Endothelial cell (in vitro differentiated cells): ENCODE data around the gene RBM19. TPM values are rescaled to one million over a fixed set of nuclear protein-coding genes. Genes with fewer than 3 reads are reported as not detected.

Experiments
- DNase-seq: peaks from one replicate; pipeline ENCODE4 v3.0.0; 2021; ENCODE audit warnings: low spot score
- H3K27ac Mint-ChIP-seq: one replicate; pipeline ENCODE4 v1.8.0; 2021; ENCODE audit warnings: mixed read lengths, inconsistent platforms; ENCODE audit not compliant: unreplicated experiment
- H3K27me3 Mint-ChIP-seq: one replicate; pipeline ENCODE4 v1.8.0; 2021; ENCODE audit warnings: mild to moderate bottlenecking, moderate library complexity, mixed read lengths, inconsistent platforms; ENCODE audit not compliant: unreplicated experiment
- H3K36me3 Mint-ChIP-seq: one replicate; pipeline ENCODE4 v1.8.0; 2021; ENCODE audit warnings: mild to moderate bottlenecking, low read depth, mixed read lengths, inconsistent platforms; ENCODE audit not compliant: unreplicated experiment
- H3K4me1 Mint-ChIP-seq: one replicate; pipeline ENCODE4 v1.8.0; 2021; ENCODE audit warnings: mild to moderate bottlenecking, mixed read lengths, inconsistent platforms; ENCODE audit not compliant: unreplicated experiment
- H3K4me3 Mint-ChIP-seq: one replicate; pipeline ENCODE4 v1.8.0; 2021; ENCODE audit warnings: mild to moderate bottlenecking, mixed read lengths, inconsistent platforms; ENCODE audit not compliant: unreplicated experiment
- H3K9me3 Mint-ChIP-seq: one replicate; pipeline ENCODE4 v1.8.0; 2021; ENCODE audit warnings: mixed read lengths, inconsistent platforms; ENCODE audit not compliant: unreplicated experiment
- total RNA-seq: library from RNA; stranded (reverse); fragmentation: NEBNext Ultra II Directional; extraction: Animal tissue kit (Norgen Biotek cat#: 25700); gene quantifications from one replicate; pipeline ENCODE4 v1.2.1, GENCODE V29; 2021; ENCODE audit not compliant: unreplicated experiment
- TF ChIP-seq, protein P1 (sequence below): fragments of 200-600 bp; sonication (generic); IDR thresholded peaks from one replicate; pipeline ENCODE4 v1.5.0; 2021; ENCODE audit warnings: antibody characterized with exemption; ENCODE audit not compliant: unreplicated experiment

RBM19 gene
- total RNA-seq, 1 donor from 2014 or later, result 27.4 TPM

DNA sequence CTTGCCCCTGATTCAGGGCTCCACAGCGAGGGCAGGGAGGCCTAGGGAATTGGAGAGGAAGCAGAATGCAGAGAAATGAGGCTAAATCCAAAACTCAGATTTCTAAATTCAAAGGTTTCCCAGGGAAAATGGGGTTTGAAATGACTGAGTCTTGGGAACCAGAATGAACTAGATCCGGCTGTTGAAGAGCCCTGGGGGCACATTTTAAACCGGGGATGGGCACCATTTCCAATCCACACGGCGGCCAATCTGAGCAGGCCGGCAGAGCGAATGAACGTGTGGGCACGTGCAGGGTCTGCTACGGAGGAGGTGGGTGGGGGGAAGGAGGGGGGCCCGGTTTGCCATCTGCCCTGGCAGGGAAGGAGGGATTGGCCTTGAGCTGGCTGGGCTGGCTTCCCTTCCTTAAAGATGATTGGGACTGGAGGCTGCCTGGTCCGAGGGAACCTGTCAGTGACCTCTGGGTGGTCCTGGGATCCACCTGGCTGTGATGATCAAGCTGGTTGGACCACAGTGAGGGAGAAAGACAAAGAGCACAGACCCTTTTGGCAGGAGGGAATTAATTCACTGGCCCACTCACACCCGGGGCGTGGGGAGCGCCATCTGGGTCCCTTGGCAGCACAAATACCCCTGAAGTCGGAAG lies 161.0 kb downstream of the RBM19 start:
- H3K4me3 Mint-ChIP-seq, result no peak overlapping the region
- TF ChIP-seq, protein P1, sequence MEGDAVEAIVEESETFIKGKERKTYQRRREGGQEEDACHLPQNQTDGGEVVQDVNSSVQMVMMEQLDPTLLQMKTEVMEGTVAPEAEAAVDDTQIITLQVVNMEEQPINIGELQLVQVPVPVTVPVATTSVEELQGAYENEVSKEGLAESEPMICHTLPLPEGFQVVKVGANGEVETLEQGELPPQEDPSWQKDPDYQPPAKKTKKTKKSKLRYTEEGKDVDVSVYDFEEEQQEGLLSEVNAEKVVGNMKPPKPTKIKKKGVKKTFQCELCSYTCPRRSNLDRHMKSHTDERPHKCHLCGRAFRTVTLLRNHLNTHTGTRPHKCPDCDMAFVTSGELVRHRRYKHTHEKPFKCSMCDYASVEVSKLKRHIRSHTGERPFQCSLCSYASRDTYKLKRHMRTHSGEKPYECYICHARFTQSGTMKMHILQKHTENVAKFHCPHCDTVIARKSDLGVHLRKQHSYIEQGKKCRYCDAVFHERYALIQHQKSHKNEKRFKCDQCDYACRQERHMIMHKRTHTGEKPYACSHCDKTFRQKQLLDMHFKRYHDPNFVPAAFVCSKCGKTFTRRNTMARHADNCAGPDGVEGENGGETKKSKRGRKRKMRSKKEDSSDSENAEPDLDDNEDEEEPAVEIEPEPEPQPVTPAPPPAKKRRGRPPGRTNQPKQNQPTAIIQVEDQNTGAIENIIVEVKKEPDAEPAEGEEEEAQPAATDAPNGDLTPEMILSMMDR, result no peak
- no peaks in the 10 kb centered on the region for H3K4me1 Mint-ChIP-seq
- H3K27ac Mint-ChIP-seq, result no peak overlapping the region
- no peaks in the 10 kb centered on the region for H3K9me3 Mint-ChIP-seq
- peaks cover 9% of the 10 kb centered on the region for H3K36me3 Mint-ChIP-seq
- H3K27me3 Mint-ChIP-seq, result peaks cover 11% of the 10 kb centered on the region
- DNase-seq, result no peak

- Mint-ChIP-seq H3K27ac (no peak overlapping the region), H3K36me3 (peaks cover 9% of the 10 kb centered on the region), H3K4me1 (no peaks in the 10 kb centered on the region), H3K9me3 (no peaks in the 10 kb centered on the region), H3K27me3 (peaks cover 11% of the 10 kb centered on the region), H3K4me3 (no peak overlapping the region)
- no peak for DNase-seq
- TF ChIP-seq, protein P1, result no peak
Measured at GRCh38 chr12:113803759-113804140, 162.4 kb downstream of the RBM19 start.

- Mint-ChIP-seq H3K36me3 (peaks cover 9% of the 10 kb centered on the region), H3K4me3 (no peak overlapping the region), H3K27ac (no peak overlapping the region)
Measured at GRCh38 chr12:113802966-113803758, 163.0 kb downstream of the RBM19 start.

DNA sequence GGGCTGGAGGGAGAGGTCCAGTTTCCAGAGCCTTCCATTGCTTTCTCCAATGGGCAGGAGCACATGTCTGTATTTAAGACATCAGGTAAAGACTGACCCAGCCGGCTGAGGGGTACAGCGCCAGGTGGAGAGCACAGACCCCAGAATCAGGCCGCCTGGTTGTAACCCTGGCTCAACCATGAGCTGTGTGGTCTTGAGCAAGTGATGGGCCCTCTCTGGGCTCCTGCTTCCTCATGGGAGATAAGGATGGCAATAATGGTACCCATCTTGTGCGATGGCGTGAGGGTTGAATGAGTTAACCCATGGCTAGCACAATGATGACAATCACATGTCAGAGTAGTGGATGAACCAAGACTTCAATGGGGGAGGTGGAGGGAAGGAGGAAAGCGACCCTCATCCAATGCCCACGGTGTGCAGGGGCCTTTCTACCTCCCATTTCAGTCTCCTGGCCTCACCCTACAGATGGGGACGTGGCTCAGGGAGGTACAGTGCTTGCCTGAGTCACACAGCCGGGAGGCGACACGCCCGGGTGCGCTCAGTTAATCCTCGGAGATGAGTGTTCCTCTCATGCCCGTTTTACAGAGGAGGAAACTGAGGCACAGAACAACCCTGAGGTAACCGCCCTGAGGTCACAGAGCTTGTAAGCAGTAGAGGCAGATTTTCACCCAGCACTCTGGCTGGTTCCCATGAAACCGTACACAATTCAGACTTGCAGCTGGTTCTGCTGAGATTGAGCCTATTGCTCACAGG lies 163.9 kb downstream of the RBM19 start:
- H3K27me3 Mint-ChIP-seq, result peaks cover 11% of the 10 kb centered on the region
- H3K4me1 Mint-ChIP-seq, result no peaks in the 10 kb centered on the region
- no peak for DNase-seq
- no peak overlapping the region for H3K27ac Mint-ChIP-seq
- peaks cover 9% of the 10 kb centered on the region for H3K36me3 Mint-ChIP-seq
- H3K4me3 Mint-ChIP-seq, result no peak overlapping the region
- H3K9me3 Mint-ChIP-seq, result no peaks in the 10 kb centered on the region
- TF ChIP-seq, protein P1, result no peak

More at GRCh38 chr12:113802966-113803758, 163.0 kb downstream of the RBM19 start:
- TF ChIP-seq, protein P1, result no peak
- no peak for DNase-seq
- H3K4me1 Mint-ChIP-seq, result no peaks in the 10 kb centered on the region
- H3K27me3 Mint-ChIP-seq, result peaks cover 10% of the 10 kb centered on the region
- H3K9me3 Mint-ChIP-seq, result no peaks in the 10 kb centered on the region
